ENCODE data around the gene VAMP2.

VAMP2 gene

GRCh38 chr17:8156246-8156992, 6.3 kb downstream of the VAMP2 start (continued):
- TF ChIP-seq ZNF239 (tag by site-specific recombination; IDR thresholded peaks at IDR 0.05) (no peak), ZNF596 (tag by site-specific recombination; IDR thresholded peaks at IDR 0.05) (no peak), ZNF600 (tag by site-specific recombination; IDR thresholded peaks at IDR 0.05) (no peak), ZNF837 (tag by site-specific recombination; IDR thresholded peaks at IDR 0.05) (no peak), KLF7 (tag by site-specific recombination; IDR thresholded peaks at IDR 0.05; ENCODE audit: borderline replicate concordance) (no peak), ZNF704 (tag by site-specific recombination; IDR thresholded peaks at IDR 0.05) (no peak), ZNF621 (tag by site-specific recombination; IDR thresholded peaks at IDR 0.05) (no peak), ZFP37 (tag by site-specific recombination; IDR thresholded peaks at IDR 0.05) (no peak), ZNF19 (tag by site-specific recombination; IDR thresholded peaks at IDR 0.05; ENCODE audit: low read depth) (no peak), ZNF146 (tag by site-specific recombination; IDR thresholded peaks at IDR 0.05) (no peak; the same call in 1 of the 2 replicates), TSHZ1 (tag by site-specific recombination; IDR thresholded peaks at IDR 0.05; ENCODE audit: borderline replicate concordance) (no peak), YY2 (tag by site-specific recombination; IDR thresholded peaks at IDR 0.05) (no peak), ZBTB44 (tag by site-specific recombination; IDR thresholded peaks at IDR 0.05) (no peak), ZNF148 (tag by site-specific recombination; IDR thresholded peaks at IDR 0.05; ENCODE audit: borderline replicate concordance) (no peak), ZNF610 (tag by site-specific recombination; IDR thresholded peaks at IDR 0.05; ENCODE audit: borderline replicate concordance) (no peak), ZNF292 (tag by site-specific recombination; IDR thresholded peaks at IDR 0.05; ENCODE audit: borderline replicate concordance, low read depth) (no peak), ZBTB11 (tag by site-specific recombination; conservative IDR thresholded peaks at IDR 0.05; ENCODE audit: low read depth) (peak; percentile 96), ZNF433 (tag by site-specific recombination; IDR thresholded peaks at IDR 0.05; ENCODE audit: low read depth) (no peak), ZBTB26 (tag by site-specific recombination; optimal IDR thresholded peaks at IDR 0.05) (peak; percentile 72), ZNF324 (tag by site-specific recombination; IDR thresholded peaks at IDR 0.05) (no peak; the same call in 1 of the 2 replicates), HIC1 (tag by site-specific recombination; IDR thresholded peaks at IDR 0.05) (peak; percentile 85), ZNF558 (tag by site-specific recombination; IDR thresholded peaks at IDR 0.05) (no peak), ZNF202 (tag by site-specific recombination; IDR thresholded peaks at IDR 0.05; ENCODE audit: borderline replicate concordance) (no peak)

All from HEK293 (cell line).